Activated T-helper 9 cell treated with anti-CD3 and anti-CD28 coated beads, Interleukin-2, amount 50 U/mL, for 16 hours (primary cell): ENCODE data around the gene HOXC12.

Experiments
- DNase-seq: peaks from one replicate; pipeline ENCODE4 v3.0.0-alpha.2; 2020; ENCODE audit warnings: low read depth

HOXC12 gene

DNA sequence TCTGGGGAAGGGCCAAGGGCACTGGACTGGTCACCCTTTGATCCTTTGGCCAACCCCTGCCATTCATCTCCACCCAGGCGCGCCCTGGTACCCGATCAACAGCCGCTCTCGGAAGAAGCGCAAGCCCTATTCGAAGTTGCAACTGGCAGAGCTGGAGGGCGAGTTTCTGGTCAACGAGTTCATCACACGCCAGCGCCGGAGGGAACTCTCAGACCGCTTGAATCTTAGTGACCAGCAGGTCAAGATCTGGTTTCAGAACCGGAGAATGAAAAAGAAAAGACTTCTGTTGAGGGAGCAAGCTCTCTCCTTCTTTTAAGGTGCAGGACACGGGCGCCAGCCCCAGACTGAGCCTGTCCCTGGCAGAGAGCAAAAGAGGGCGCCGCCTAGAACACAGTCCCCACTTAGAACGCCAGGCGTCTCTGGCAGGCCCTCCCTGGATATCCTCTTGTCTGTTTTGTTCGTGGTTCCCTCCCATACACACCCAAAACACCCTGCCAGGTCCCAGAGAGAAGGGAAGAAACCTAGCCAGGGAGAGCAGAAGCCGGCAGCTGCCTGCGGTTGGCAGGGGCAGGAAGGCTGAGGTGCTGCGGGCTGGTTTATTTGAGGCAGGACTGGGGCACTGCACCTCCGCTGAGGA lies 1.7 kb downstream of the HOXC12 start:
- no peak for DNase-seq

DNA sequence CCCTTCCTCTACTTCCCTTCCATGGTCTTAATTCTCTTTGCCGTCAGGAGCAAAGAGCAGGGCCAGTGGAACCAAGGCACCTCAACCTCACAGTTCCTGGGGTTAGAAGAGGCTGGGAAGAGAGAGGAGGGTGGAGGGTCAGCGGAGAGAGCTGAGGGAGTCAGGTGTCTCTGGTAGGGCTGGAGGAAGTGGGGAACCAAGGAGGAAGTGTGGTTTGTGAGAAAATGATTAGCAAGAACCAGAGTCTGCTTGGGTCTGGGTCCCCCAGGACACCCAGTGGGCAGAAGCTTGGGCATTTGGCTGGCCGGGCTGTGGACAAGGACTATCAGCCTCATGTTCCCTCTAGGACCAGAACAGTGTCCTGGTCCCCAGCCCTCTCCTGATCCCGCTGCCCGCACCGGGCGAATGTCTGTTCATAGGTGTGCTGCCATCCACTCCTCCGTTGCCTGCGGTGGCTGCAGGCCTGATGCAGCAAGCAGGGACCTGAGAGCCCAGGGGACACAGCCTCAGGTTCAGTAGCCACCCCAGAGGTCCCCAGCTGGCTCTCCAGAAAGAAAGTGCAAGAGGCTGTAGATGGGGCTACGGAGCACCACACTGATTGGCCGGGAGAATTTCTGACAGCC lies 2.3 kb downstream of the HOXC12 start:
- DNase-seq = no peak

- no peak for DNase-seq
Measured at GRCh38 chr12:53958128-53958527, 3.4 kb downstream of the HOXC12 start.

GRCh38 chr12:53959314-53959713 lies 4.6 kb downstream of the HOXC12 start:
- DNase-seq = no peak

DNA sequence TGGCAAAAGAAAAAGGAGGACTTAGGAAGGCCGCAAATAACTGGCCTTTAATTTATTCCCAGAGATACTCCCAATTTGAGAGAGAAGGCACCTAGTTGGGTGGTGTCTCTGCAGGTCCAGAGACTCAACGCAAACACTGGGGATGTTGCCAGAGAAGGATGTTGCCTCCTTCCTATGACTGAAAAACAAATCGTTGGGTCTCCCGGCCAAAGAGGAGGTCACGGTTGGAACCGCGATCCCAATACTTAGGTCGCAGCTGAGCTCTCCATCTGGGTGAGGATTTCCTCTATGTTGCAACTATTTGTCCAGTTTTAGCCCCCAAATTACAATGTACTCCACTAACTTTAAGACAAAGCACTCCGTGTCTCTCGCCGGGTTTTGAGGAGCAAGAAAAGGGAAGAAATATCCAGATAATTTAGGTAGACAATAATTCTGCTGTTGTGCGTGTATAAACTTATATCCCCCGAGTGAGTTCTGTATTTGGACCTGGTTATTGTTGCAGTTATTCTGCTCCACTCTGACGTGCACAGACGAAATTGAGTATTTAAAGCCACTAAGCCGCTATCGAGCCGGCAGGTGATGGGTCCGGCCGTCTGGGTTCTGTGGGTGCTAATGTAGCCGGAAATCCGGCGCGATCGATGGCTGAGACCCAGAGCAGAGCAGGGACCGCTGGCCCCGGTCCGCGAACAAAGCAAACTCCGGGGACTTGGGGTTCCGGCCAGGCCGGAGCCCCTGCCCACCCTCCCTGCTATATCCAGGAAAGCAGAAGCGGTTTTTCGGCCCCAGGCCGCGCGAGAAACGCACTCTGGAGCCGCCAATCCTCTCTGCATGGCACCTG lies 5.7 kb downstream of the HOXC12 start:
- DNase-seq = no peak

GRCh38 chr12:53961025-53961761 lies 6.5 kb downstream of the HOXC12 start:
- DNase-seq = no peak

GRCh38 chr12:53963005-53963404 lies 8.3 kb downstream of the HOXC12 start:
- DNase-seq = no peak

- no peak for DNase-seq
Measured at GRCh38 chr12:53963434-53964314, 9.0 kb downstream of the HOXC12 start.

- DNase-seq = no peak
Measured at GRCh38 chr12:53964315-53964713, 9.6 kb downstream of the HOXC12 start.

DNA sequence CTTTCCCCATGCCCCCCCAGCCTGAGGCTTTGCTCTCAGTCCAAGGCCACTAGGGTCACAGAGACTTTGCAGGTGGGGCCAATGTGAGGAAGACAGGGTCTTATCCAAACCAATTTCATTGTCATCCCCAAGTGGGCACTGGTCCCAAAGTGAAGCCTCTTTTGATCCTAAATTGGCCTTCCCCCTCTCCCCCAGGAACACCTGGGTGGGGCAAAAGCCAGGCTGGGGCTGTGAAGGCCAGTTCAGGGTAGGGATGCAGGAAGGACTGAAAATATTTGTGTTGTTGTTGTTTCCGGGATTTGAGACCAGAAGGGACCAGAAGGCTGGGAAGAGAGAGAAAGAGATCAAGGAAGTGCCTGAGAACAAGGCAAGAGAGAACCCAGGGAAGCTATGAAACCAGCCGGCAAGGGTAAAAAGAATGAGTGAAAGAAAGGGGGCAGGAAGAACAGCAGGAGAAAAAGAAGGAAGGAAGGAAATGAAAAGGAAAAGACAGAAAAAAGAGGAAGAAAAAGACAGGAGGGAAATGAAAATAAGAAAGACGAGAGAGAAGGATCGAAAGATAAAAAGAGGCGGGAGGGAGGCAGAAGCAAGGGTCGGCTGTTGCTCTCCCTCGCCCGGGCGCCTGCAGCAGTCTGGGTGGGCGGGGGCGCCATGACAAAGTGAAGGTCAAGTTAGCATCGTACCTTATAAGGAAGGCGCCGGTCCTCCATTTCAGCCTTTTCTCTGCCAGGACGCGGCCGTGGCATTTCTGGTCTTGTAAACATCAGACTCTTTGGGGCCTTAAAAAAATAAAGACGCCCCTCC lies 10.8 kb downstream of the HOXC12 start:
- no peak for DNase-seq

DNA sequence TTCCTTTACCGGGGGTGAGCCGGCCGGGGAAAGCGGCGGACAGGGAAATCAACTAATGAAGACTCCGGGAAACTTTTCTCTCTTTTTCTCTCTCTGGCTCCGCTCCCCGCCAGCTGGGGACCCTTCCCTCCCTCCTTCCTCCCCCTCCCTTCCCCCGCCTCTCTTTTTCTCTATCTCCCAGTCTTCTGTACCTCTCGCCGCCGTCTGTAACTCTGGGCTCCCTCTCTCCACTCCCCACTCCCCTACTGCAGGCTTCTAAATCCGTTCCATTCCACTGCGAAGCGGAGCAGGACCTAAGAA lies 11.3 kb downstream of the HOXC12 start:
- no peak for DNase-seq

DNA sequence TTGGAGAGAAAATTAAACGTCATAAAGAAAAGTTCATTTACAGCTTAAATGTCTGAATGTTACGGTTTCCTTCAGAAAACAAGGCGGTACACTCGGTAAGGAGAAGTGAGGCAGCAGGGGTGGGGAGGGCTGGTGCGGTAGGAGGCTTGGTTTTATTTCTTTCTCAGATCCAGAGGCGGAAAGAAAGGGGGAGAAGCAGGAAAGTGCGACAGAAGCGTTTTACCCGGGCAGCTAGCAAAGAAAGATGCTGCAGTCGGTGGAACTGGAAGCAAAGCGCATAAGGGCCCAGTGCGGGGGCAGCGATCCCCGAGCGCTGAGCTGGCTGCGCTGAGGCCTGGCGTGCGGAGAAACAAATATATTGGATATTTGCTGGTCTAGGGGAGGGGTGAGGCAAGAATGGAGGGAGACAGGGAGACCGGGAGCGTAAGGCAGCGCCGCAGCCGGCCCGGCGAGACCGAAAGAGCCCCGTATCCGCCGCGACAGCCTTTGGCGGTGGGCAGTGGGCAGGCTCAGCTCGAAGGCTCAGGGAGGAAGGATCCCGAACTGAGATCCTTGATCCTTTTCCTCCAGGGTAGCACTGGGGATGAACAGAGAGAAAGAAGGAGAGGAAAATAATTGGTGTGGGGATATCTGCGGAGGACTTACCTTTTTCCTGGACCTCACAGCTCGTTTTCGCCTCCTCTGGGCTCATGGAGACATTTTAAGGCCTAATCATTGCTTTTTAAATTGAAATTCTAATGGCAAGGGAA lies 11.9 kb downstream of the HOXC12 start:
- DNase-seq = no peak

DNA sequence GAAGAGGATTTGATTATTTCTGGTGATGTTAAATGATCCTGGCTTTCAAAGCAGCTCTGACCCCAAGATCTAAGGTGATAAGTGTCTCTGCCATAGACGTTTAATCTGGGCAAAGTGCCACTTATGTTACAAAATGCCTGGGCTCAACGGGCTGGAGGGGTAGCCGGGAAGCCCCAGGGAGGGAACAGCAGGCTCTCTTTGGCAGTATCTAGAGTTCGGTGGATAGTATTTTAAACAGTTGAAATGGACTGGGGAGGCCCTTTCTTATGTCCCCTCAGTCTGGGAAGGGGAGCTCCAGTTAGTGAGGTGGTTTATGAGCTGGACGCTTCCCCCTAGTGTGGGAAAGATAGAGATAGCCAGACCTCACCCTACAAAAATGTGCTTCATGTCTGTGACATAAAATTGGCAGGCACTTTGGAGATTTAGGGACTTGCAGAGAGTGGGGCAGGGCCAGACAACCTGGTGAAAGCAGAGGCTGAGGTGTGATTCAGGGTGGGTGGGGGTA lies 12.8 kb downstream of the HOXC12 start:
- DNase-seq = no peak

- no peak for DNase-seq
Measured at GRCh38 chr12:53968214-53969127, 13.8 kb downstream of the HOXC12 start.

DNA sequence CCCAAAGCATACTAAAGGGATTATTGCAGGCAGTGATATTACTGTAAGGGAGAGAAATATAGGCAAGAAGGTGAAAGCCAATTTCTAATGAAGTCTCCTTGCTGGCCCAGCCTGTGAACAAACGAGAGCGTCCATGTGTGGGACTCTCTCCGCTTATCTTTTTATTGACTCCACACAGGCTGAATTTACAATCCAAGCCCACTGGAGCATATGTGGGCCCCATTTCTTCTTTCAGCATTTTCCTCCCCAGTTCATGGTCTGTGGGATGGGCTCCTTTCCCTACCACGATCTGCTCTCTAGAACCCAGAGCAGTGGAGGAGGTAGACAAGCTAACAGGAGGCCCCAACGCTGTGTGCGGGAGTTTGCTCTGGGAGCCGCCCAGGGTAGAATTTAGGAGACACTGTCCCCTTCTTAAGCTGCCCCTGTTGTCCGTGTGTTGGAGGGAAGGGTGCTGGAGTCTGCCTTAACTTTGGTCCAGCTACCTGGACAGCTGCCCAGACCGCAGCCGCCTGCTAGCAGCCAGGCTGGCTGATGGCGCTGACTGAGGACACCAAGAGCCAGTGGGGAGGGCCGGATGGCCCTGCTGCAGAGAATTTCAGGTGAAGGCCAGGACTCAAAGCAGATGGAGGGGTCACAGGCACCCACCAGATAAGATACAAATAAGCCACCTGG lies 15.0 kb downstream of the HOXC12 start:
- DNase-seq = no peak

DNA sequence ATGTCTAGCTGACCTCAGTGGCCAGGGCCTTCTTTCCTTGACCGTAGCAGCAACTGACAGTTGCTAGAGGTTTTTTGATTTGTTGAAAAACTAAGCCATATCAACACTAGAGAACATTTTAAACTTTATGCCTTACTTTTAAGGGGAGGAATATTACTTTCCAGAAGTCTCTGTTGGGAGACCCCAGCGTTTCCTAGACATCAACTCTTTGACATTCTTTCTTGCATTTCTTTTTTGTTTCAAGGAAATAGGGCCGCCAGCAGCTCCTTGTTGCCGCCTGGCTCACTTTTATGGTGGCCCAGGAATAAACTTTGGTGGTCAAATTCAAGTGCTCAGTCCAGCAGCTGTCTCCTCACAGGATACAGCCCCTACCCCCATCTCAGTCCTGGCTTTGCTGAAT lies 15.7 kb downstream of the HOXC12 start:
- no peak for DNase-seq

- DNase-seq = no peak
Measured at GRCh38 chr12:53971129-53971528, 16.4 kb downstream of the HOXC12 start.

DNA sequence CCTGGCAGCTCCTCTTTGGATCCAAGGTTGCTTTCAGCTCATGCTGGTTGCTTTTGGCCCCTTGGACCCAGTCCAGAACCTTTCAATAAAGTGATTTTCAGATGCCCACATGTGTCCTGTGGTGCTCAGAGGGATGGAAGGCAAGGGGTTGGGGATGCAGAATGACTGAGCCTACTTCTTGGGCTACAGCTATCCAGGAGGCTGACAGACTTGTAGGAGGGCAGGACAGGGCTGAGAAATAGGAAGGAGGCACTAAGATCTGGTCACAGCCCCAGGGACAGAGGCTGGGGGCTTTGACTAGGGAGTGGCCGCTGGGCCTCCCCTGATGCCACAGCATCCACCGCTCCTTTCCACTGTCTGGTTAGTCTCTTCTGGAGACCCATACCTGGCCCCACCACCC lies 17.0 kb downstream of the HOXC12 start:
- DNase-seq = no peak
